Ishikawa (cell line): ENCODE results near the gene VEZF1.

ENCODE experiments used
- CEBPB ChIP-seq: IDR thresholded peaks from 2 replicates; pipeline ENCODE4 v1.6.1; 2012
- CREB1 ChIP-seq: IDR thresholded peaks from 2 replicates; pipeline ENCODE4 v1.6.1; 2012; ENCODE audit warnings: low read depth
- EGR1 ChIP-seq: IDR thresholded peaks from 2 replicates; pipeline ENCODE4 v1.6.1; 2012
- EP300 ChIP-seq: IDR thresholded peaks from 2 replicates; pipeline ENCODE4 v1.6.1; 2012; ENCODE audit warnings: borderline replicate concordance
- FOXM1 ChIP-seq: IDR thresholded peaks from 2 replicates; pipeline ENCODE4 v1.6.1; 2012; ENCODE audit warnings: low read depth, borderline replicate concordance
- NFIC ChIP-seq: IDR thresholded peaks from 2 replicates; pipeline ENCODE4 v1.6.1; 2012
- RAD21 ChIP-seq: IDR thresholded peaks from 2 replicates; pipeline ENCODE4 v1.6.1; 2012; ENCODE audit warnings: low read depth
- TAF1 ChIP-seq: IDR thresholded peaks from 2 replicates; pipeline ENCODE4 v1.6.1; 2012; ENCODE audit warnings: low read depth, mild to moderate bottlenecking
- TCF12 ChIP-seq: IDR thresholded peaks from 2 replicates; pipeline ENCODE4 v1.6.1; 2012; ENCODE audit warnings: low read depth
- TEAD4 ChIP-seq: IDR thresholded peaks from 2 replicates; pipeline ENCODE4 v1.6.1; 2012
- USF1 ChIP-seq: IDR thresholded peaks from 2 replicates; pipeline ENCODE4 v1.6.1; 2012
- YY1 ChIP-seq: IDR thresholded peaks from 2 replicates; pipeline ENCODE4 v1.6.1; 2012; ENCODE audit warnings: low read depth
- ZBTB7A ChIP-seq: IDR thresholded peaks from 2 replicates; pipeline ENCODE4 v1.6.1; 2012; ENCODE audit warnings: low read depth
- TF ChIP-seq, protein P1 (sequence below): IDR thresholded peaks from 2 replicates; pipeline ENCODE4 v1.6.1; 2012; ENCODE audit warnings: low read depth, mild to moderate bottlenecking
- TF ChIP-seq, protein P2 (sequence below): IDR thresholded peaks from 2 replicates; pipeline ENCODE4 v1.6.1; 2012

VEZF1 gene

GRCh38 chr17:58010067-58010799, 22.2 kb upstream of the VEZF1 start:
- TF ChIP-seq USF1 (no peak), TCF12 (no peak), EP300 (no peak), CREB1 (no peak), CEBPB (no peak), FOXM1 (no peak), EGR1 (no peak), YY1 (no peak), RAD21 (no peak), ZBTB7A (no peak), TAF1 (no peak), NFIC (no peak), TEAD4 (no peak)
- TF ChIP-seq, protein P1, sequence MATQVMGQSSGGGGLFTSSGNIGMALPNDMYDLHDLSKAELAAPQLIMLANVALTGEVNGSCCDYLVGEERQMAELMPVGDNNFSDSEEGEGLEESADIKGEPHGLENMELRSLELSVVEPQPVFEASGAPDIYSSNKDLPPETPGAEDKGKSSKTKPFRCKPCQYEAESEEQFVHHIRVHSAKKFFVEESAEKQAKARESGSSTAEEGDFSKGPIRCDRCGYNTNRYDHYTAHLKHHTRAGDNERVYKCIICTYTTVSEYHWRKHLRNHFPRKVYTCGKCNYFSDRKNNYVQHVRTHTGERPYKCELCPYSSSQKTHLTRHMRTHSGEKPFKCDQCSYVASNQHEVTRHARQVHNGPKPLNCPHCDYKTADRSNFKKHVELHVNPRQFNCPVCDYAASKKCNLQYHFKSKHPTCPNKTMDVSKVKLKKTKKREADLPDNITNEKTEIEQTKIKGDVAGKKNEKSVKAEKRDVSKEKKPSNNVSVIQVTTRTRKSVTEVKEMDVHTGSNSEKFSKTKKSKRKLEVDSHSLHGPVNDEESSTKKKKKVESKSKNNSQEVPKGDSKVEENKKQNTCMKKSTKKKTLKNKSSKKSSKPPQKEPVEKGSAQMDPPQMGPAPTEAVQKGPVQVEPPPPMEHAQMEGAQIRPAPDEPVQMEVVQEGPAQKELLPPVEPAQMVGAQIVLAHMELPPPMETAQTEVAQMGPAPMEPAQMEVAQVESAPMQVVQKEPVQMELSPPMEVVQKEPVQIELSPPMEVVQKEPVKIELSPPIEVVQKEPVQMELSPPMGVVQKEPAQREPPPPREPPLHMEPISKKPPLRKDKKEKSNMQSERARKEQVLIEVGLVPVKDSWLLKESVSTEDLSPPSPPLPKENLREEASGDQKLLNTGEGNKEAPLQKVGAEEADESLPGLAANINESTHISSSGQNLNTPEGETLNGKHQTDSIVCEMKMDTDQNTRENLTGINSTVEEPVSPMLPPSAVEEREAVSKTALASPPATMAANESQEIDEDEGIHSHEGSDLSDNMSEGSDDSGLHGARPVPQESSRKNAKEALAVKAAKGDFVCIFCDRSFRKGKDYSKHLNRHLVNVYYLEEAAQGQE, result no peak
- TF ChIP-seq, protein P2, sequence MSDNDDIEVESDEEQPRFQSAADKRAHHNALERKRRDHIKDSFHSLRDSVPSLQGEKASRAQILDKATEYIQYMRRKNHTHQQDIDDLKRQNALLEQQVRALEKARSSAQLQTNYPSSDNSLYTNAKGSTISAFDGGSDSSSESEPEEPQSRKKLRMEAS, result no peak

- TF ChIP-seq CEBPB (no peak; the same call in 1 of the 2 replicates), FOXM1 (0 out of 2 replicates have a peak, but pooled peaks have one; percentile 7)
These were observed 20.0 kb upstream of the VEZF1 start for GRCh38 chr17:58007781-58008706.

DNA sequence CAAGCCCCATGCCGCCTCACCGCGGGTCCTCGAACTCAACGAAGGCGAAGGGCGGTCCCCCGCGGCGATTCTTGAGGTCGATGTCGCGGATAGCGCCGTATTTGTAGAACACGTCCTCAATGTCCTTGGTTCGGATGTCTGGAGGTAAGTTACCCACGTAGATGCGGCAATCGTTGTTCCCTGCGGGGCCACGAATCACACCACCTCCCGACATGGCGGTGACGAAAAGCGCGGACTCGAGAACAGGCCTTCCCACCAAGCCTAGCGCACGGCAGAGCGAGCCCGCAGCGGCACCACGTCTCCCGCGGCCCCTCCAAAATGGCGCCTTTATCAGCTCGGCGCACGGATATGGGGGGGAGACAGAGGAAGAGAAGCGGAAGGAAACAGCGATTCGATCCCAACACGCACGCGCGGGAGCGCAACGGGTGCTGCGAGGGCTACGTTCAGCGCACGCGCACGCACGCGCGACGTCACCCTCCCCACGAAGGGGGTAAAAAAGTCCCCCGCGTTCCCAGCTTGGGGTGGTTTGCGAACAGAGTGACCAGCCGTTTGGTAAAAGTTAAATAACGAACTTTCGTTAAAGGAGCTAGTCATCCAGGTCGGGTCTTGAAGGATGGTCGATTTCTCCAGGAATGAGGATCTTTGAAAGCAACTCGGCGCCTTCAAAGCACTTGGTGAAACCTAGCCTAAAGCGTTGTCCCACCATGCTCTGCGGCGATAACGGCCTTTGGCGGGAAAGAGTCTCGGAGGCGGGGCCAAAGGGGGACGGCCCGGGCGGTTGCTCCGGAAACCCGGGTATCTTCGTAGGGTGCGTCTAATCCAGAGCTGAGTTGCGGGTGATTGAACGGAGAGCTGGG, 19.1 kb upstream of the VEZF1 start, which contains the start of gene SRSF1:
TSS of gene SRSF1 (minus strand) at position 323 of the 857 bp plus-strand sequence. CDS start at position 214, 109 bp downstream.
- peak; percentile 97 for TF ChIP-seq YY1
- TF ChIP-seq CEBPB, result no peak; the same call in 1 of the 2 replicates
- no peak for TF ChIP-seq RAD21
- TF ChIP-seq NFIC, result 0 out of 2 replicates have a peak, but pooled peaks have one; percentile 11
- TF ChIP-seq USF1, result peak; percentile 17
- TF ChIP-seq TCF12, result peak; percentile 65; the same call in 1 of the 2 replicates
- TF ChIP-seq TAF1, result peak; percentile 94
- peak; percentile 29; the same call in 1 of the 2 replicates for TF ChIP-seq TEAD4
- peak; percentile 51; the same call in 1 of the 2 replicates for TF ChIP-seq EP300
- TF ChIP-seq, protein P1, result no peak
- peak; percentile 12; the same call in 1 of the 2 replicates for TF ChIP-seq FOXM1
- no peak for TF ChIP-seq ZBTB7A
- no peak for TF ChIP-seq EGR1
- TF ChIP-seq, protein P2, result peak; percentile 96
- TF ChIP-seq CREB1, result peak; percentile 66

DNA sequence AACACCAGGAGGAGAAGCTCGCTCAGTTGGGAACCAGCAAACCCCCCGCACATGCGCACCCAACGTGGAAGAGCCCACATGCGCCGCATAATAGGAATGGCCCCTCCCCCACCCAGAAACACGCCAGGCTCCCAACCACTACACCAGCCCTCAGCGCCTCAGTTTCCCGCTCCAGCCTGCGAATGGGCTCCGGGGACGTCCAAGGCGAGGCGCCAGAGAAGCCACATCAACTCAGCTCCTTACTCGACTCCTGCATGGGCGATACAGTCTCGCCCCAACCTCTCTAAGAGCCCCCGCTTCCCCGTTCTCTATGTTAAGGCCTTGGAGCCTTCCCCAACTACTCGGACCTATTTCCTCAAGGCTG, 18.5 kb upstream of the VEZF1 start:
- TF ChIP-seq, protein P2, result peak; percentile 86
- TF ChIP-seq CREB1, result no peak
- TF ChIP-seq TEAD4, result peak; percentile 40; the same call in 1 of the 2 replicates
- no peak for TF ChIP-seq EGR1
